Vagina (tissue), 2 donors: Measurements from ENCODE around the gene CREB3L2.

ENCODE experiments used
- POLR2A ChIP-seq, 2 donors: fragments of 450-650 bp; IDR thresholded peaks; one replicate each; pipeline ENCODE4 v1.6.1; 2017; ENCODE audit warnings: antibody characterized with exemption in 2 of 2, mild to moderate bottlenecking in 2 of 2, moderate library complexity in 2 of 2
- TF ChIP-seq, protein P1 (sequence below), 3 experiments: fragments of 450-650 bp in 2 of 3; fragments of 200-600 bp in 1 of 3; sonication (generic) in 1 of 3; IDR thresholded peaks; one replicate each; pipeline ENCODE4 v1.5.1; 2017 to 2019; ENCODE audit warnings: antibody characterized with exemption in 3 of 3, mild to moderate bottlenecking in 2 of 3, moderate library complexity in 2 of 3

DNA sequence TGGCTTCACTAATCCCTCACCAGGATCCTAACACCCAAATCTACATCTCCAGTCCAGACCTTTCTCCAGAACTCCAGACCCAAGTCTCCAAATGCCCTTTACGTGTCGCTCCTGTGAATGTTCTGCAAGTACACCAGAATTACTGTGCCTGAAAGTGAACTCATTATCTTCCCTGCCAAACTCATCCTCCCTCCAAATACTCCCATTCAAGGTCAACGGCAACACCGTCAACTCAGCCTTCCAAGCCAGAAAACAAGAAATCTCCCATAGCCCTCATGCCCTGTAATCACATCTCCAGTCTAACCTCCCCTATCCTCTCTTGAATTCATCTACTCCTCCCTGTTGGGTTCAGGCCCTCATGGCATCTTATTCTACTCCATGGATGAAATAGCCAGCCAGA lies 12.3 kb downstream of the CREB3L2 start:
- TF ChIP-seq, protein P1, sequence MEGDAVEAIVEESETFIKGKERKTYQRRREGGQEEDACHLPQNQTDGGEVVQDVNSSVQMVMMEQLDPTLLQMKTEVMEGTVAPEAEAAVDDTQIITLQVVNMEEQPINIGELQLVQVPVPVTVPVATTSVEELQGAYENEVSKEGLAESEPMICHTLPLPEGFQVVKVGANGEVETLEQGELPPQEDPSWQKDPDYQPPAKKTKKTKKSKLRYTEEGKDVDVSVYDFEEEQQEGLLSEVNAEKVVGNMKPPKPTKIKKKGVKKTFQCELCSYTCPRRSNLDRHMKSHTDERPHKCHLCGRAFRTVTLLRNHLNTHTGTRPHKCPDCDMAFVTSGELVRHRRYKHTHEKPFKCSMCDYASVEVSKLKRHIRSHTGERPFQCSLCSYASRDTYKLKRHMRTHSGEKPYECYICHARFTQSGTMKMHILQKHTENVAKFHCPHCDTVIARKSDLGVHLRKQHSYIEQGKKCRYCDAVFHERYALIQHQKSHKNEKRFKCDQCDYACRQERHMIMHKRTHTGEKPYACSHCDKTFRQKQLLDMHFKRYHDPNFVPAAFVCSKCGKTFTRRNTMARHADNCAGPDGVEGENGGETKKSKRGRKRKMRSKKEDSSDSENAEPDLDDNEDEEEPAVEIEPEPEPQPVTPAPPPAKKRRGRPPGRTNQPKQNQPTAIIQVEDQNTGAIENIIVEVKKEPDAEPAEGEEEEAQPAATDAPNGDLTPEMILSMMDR (IDR thresholded peaks at IDR 0.05) = no peak
- TF ChIP-seq POLR2A (IDR thresholded peaks at IDR 0.05) = no peak
